Activated CD8-positive, alpha-beta T cell treated with anti-CD3 and anti-CD28 coated beads for 36 hours (primary cell): ENCODE results near the gene LIMK1. TPM values are rescaled to one million over a fixed set of nuclear protein-coding genes. Genes with fewer than 3 reads are reported as not detected.
A peak's percentile ranks its signal among the peaks of the same experiment; 100 is the strongest.

Source experiments
- ATAC-seq: fragments of 200-7000 bp; cut with Tn5 transposase; one replicate; pipeline ENCODE4 v1.10.0; 2021; ENCODE audit warnings: mild to moderate bottlenecking, moderate library complexity
- CTCF ChIA-PET: fragments of 350-600 bp; sonication (Branson Sonifier 250); formaldehyde crosslinking; loops from one replicate; lab custom pipeline; 2021; ENCODE audit warnings: antibody characterized with exemption; lab: Charles Lee
- POLR2A ChIA-PET: fragments of 350-600 bp; sonication (Branson Sonifier 250); formaldehyde crosslinking; loops from one replicate; lab custom pipeline; 2021; ENCODE audit warnings: antibody characterized with exemption; lab: Charles Lee
- DNase-seq: peaks from one replicate; pipeline ENCODE4 v3.0.0-alpha.2; 2020
- H3K27ac Mint-ChIP-seq: one replicate; pipeline ENCODE4 v1.8.0; 2021; ENCODE audit warnings: mild to moderate bottlenecking, mixed read lengths
- H3K27me3 Mint-ChIP-seq: one replicate; pipeline ENCODE4 v1.8.0; 2021; ENCODE audit warnings: mixed read lengths
- H3K36me3 Mint-ChIP-seq: one replicate; pipeline ENCODE4 v1.8.0; 2021; ENCODE audit warnings: low read depth, mixed read lengths
- H3K4me1 Mint-ChIP-seq: one replicate; pipeline ENCODE4 v1.8.0; 2021; ENCODE audit warnings: low read depth, mixed read lengths
- H3K4me3 Mint-ChIP-seq: one replicate; pipeline ENCODE4 v1.8.0; 2021; ENCODE audit warnings: mild to moderate bottlenecking, moderate library complexity, mixed read lengths
- H3K9me3 Mint-ChIP-seq: one replicate; pipeline ENCODE4 v1.8.0; 2021; ENCODE audit warnings: mixed read lengths
- CTCF ChIP-seq: fragments of 200-600 bp; IDR thresholded peaks from one replicate; pipeline ENCODE4 v1.8.0; 2022; ENCODE audit warnings: antibody characterized with exemption, mild to moderate bottlenecking
- intact Hi-C: fragments of 100-400 bp; cut with micrococcal nuclease; formaldehyde crosslinking; loops from one replicate; pipeline ENCODE4 v1.10.0; 2022
- total RNA-seq, 2 experiments: library from RNA; stranded (reverse); gene quantifications; one replicate each; pipeline ENCODE4 v1.2.3, GENCODE V29; 2021

LIMK1 gene
- total RNA-seq, 2 experiments from 2014 or later: 17.8 to 20.8 TPM

GRCh38 chr7:74095135-74095534 lies 11.5 kb downstream of the LIMK1 start:
- intact Hi-C loops: no loop called here
- Mint-ChIP-seq H3K27ac (peak overlapping the region; percentile 98), H3K4me1 (peaks cover 25% of the 10 kb centered on the region), H3K36me3 (peaks cover 20% of the 10 kb centered on the region), H3K9me3 (no peaks in the 10 kb centered on the region), H3K4me3 (peak overlapping the region; percentile 76), H3K27me3 (no peaks in the 10 kb centered on the region)
- TF ChIP-seq CTCF: no peak
- CTCF ChIA-PET: no interaction called here
- no peak for ATAC-seq
- POLR2A ChIA-PET: interaction anchor here (4.9 kb wide), 1 partner anchor 13 kb away, joined by 33 read pairs; the partner anchor contains the start of gene LIMK1
- DNase-seq: no peak

GRCh38 chr7:74097937-74098614 lies 14.5 kb downstream of the LIMK1 start:
- CTCF ChIA-PET: interaction anchor here (1.4 kb wide), 1 partner anchor 66 kb away, joined by 3 read pairs; no protein-coding TSS in a partner anchor
- ATAC-seq (no peak), DNase-seq (no peak)
- intact Hi-C loops: no loop called here
- no peak overlapping the region for H3K4me3 Mint-ChIP-seq
- no peak for TF ChIP-seq CTCF
- POLR2A ChIA-PET: no interaction called here
- H3K9me3 Mint-ChIP-seq: no peaks in the 10 kb centered on the region
- H3K4me1 Mint-ChIP-seq: peaks cover 19% of the 10 kb centered on the region
- H3K27me3 Mint-ChIP-seq: no peaks in the 10 kb centered on the region
- H3K36me3 Mint-ChIP-seq: peaks cover 21% of the 10 kb centered on the region
- no peak overlapping the region for H3K27ac Mint-ChIP-seq

DNA sequence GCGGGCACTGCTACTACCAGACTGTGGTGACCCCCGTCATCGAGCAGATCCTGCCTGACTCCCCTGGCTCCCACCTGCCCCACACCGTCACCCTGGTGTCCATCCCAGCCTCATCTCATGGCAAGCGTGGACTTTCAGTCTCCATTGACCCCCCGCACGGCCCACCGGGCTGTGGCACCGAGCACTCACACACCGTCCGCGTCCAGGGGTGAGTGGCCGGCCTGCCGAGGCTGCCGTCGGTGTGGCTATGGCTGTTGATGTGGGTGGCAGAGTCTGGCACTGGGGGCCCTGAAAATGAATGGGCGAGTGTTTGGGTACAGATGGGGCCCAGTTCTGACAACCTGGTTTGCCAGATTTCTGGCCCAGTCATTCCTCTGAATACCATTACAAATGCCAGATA lies 15.4 kb downstream of the LIMK1 start:
- Mint-ChIP-seq H3K9me3 (no peaks in the 10 kb centered on the region), H3K4me3 (no peak overlapping the region), H3K4me1 (peaks cover 9% of the 10 kb centered on the region), H3K36me3 (peaks cover 19% of the 10 kb centered on the region), H3K27ac (no peak overlapping the region), H3K27me3 (no peaks in the 10 kb centered on the region)
- DNase-seq: no peak
- CTCF ChIA-PET: no interaction called here
- no peak for TF ChIP-seq CTCF
- intact Hi-C loops: no loop called here
- no peak for ATAC-seq
- POLR2A ChIA-PET: no interaction called here

GRCh38 chr7:74101061-74101681 lies 17.6 kb downstream of the LIMK1 start:
- TF ChIP-seq CTCF: no peak
- POLR2A ChIA-PET: interaction anchor here (1.4 kb wide), 1 partner anchor 18 kb away, joined by 3 read pairs; the partner anchor contains the start of gene LIMK1
- peaks cover 19% of the 10 kb centered on the region for H3K36me3 Mint-ChIP-seq
- intact Hi-C loops: no loop called here
- H3K27ac Mint-ChIP-seq: no peak overlapping the region
- H3K4me3 Mint-ChIP-seq: no peak overlapping the region
- no peaks in the 10 kb centered on the region for H3K27me3 Mint-ChIP-seq
- H3K9me3 Mint-ChIP-seq: no peaks in the 10 kb centered on the region
- no peak for ATAC-seq
- CTCF ChIA-PET: interaction anchor here (0.9 kb wide), 1 partner anchor 33 kb away, joined by 3 read pairs; no protein-coding TSS in a partner anchor
- no peaks in the 10 kb centered on the region for H3K4me1 Mint-ChIP-seq
- DNase-seq: no peak

GRCh38 chr7:74103219-74103772 lies 19.7 kb downstream of the LIMK1 start:
- ATAC-seq: no peak
- Mint-ChIP-seq H3K4me3 (no peak overlapping the region), H3K36me3 (peaks cover 7% of the 10 kb centered on the region), H3K27me3 (no peaks in the 10 kb centered on the region), H3K9me3 (no peaks in the 10 kb centered on the region), H3K4me1 (no peaks in the 10 kb centered on the region), H3K27ac (no peak overlapping the region)
- ChIA-PET CTCF (no interaction called here), POLR2A (no interaction called here)
- intact Hi-C loops: no loop called here
- no peak for DNase-seq
- TF ChIP-seq CTCF: no peak
